Peyer's patch (tissue), 4 donors: ENCODE data around the gene THRA.

ENCODE experiments used
- CTCF ChIP-seq, 6 experiments: fragments of 450-650 bp in 4 of 6; fragments of 200-600 bp in 2 of 6; sonication (generic) in 1 of 6; IDR thresholded peaks; one replicate each; pipeline ENCODE4 v1.5.1; 2017 to 2019; ENCODE audit warnings: antibody characterized with exemption in 6 of 6, mild to moderate bottlenecking in 3 of 6, moderate library complexity in 1 of 6
- POLR2A ChIP-seq, 2 donors: fragments of 450-650 bp; IDR thresholded peaks; one replicate each; pipeline ENCODE4 v1.5.1; 2017; ENCODE audit warnings: antibody characterized with exemption in 2 of 2, mild to moderate bottlenecking in 2 of 2, moderate library complexity in 2 of 2

DNA sequence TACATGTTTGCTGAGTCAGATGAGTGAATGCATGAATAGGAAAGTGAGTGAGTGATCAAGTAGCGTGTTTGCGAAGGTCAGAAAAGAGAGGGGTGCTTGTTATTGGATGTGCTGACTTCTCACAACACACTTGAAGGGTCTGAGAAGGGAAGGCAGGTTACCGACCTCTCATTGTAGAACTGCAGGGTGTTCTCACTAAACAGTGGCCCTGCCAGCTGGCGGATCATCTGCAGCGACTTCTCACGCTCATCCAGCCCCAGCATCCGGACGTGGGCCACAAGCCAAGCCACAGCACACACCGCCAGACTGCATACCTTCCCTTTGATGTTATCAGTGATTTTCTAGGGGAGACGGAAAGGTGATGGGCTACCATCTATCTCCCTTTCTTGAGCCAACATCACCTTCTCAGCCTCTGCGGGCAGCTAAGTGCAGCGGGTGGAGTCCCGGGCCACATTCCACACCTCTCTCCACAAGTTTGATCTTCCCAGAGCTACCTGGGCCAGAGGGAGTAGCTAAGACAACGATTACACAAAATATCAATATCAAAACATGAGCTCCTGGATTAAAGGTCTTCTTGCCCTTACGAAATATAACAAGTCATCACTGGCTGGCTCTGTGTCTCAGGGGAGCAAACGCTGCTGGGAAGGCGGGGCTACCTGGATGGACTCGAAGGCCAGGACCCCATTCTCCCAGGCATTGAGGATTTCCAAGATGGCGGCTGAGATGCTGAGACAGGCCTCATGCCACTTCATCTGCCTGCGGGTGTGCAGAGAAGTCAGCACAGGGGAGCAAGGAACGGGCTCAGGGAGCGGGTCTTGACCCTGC, 36.6 kb upstream of the THRA start:
- no peak for TF ChIP-seq CTCF (IDR thresholded peaks at IDR 0.05)
- no peak for TF ChIP-seq POLR2A (IDR thresholded peaks at IDR 0.05)
